Astrocyte (in vitro differentiated cells and primary cell): ENCODE results near the gene SLC12A6.

Experiments used
- CTCF ChIP-seq: IDR thresholded peaks from 2 replicates; pipeline ENCODE4 v1.5.1; 2011; ENCODE audit warnings: low read depth, mild to moderate bottlenecking, inconsistent platforms, low read length, moderate library complexity; ENCODE audit not compliant: insufficient read depth
- EZH2 ChIP-seq: IDR thresholded peaks from 2 replicates; pipeline ENCODE4 v1.6.1; 2012; ENCODE audit warnings: mild to moderate bottlenecking, low read length, inconsistent platforms; ENCODE audit not compliant: insufficient read depth

DNA sequence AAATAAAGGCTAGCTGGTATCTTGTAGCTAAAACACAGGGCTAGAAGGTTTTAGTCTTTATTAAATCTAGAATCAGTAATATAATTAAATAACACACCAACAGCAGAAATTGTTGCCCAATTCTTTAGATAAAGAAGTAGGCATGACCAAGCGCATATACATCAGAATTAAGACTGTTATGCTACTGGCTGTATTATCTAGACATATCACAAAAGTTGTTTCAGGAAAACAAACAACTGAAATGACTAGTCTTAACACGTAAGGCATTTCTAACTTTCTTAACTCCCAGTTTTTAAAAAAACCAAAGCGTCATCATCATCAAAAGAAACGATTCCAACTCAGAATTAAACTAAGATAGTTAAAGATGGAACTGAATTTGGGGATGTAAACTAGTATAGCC, 57.4 kb downstream of the SLC12A6 start:
- TF ChIP-seq CTCF (no peak), EZH2 (no peak)
